Thyroid gland (tissue), 4 donors: ENCODE data around the gene CSNK2A2. TPM values are rescaled to one million over a fixed set of nuclear protein-coding genes. Genes with fewer than 3 reads are reported as not detected.
A peak's percentile ranks its signal among the peaks of the same experiment; 100 is the strongest.

Source experiments
- DNase-seq, 2 donors: peaks; one replicate each; pipeline ENCODE4 v3.0.0-alpha.2; 2019
- H3K27ac ChIP-seq, 3 donors: fragments of 200-600 bp; sonication (generic); 1 replicate in 2 of 3; 2 replicates in 1 of 3; pipeline ENCODE4 v1.5.1; 2016 to 2019; ENCODE audit warnings: mild to moderate bottlenecking in 1 of 3, moderate library complexity in 1 of 3
- H3K27me3 ChIP-seq: fragments of 200-600 bp; sonication (generic); one replicate; pipeline ENCODE4 v1.5.1; 2019
- H3K36me3 ChIP-seq, 2 donors: fragments of 200-600 bp; sonication (generic); one replicate each; pipeline ENCODE4 v1.5.1; 2016 to 2019
- H3K4me1 ChIP-seq, 2 donors: fragments of 200-600 bp; sonication (generic); one replicate each; pipeline ENCODE4 v1.5.1; 2017 to 2019
- H3K4me3 ChIP-seq, 3 donors: fragments of 200-600 bp; sonication (generic); replicated peaks in 1 of 3; 1 replicate in 2 of 3; 2 replicates in 1 of 3; pipeline ENCODE4 v1.5.1; 2016; ENCODE audit warnings: mild to moderate bottlenecking in 1 of 3
- H3K9me3 ChIP-seq: fragments of 200-600 bp; sonication (generic); one replicate; pipeline ENCODE4 v1.5.1; 2017
- CTCF ChIP-seq, 6 experiments: fragments of 200-600 bp in 3 of 6; fragments of 450-650 bp in 3 of 6; sonication (generic) in 3 of 6; IDR thresholded peaks; one replicate each; pipeline ENCODE4 v1.5.1; 2016 to 2019; ENCODE audit warnings: antibody characterized with exemption in 6 of 6, mild to moderate bottlenecking in 2 of 6, inconsistent platforms in 1 of 6, moderate library complexity in 1 of 6
- POLR2A ChIP-seq, 2 donors: fragments of 450-650 bp; IDR thresholded peaks; one replicate each; pipeline ENCODE4 v1.6.1; 2017; ENCODE audit warnings: antibody characterized with exemption in 2 of 2, mild to moderate bottlenecking in 2 of 2, moderate library complexity in 1 of 2
- WGBS, 2 donors: methylation state at CpG; one replicate each; pipeline ENCODE4 v1.1.5; 2017; 5-methylcytosine and 5-hydroxymethylcytosine counted together
- intact Hi-C: fragments of 100-400 bp; cut with DNase I; formaldehyde crosslinking; loops from one replicate; pipeline ENCODE4 v1.15.1; 2023
- total RNA-seq, 4 donors: library from RNA; depleted of rRNA; stranded (reverse); fragments of >200 nt; gene quantifications; one replicate each; pipeline ENCODE4 v1.2.3, GENCODE V29; 2016

CSNK2A2 gene
- total RNA-seq, 4 donors from 2014 or later = 26.0 to 41.0 (median 33.9) TPM

- TF ChIP-seq CTCF (IDR thresholded peaks at IDR 0.05) (peak in 4 of 6 experiments; percentile 14 to 53 (median 39)), POLR2A (IDR thresholded peaks at IDR 0.05) (no peak)
- Histone ChIP-seq H3K4me1 (peaks cover 35 to 36% of the 10 kb centered on the region in 2 donors), H3K27me3 (no peaks in the 10 kb centered on the region), H3K36me3 (no peaks in the 10 kb centered on the region), H3K9me3 (no peaks in the 10 kb centered on the region), H3K27ac (peak overlapping the region; percentile 10 to 43 (median 38)), H3K4me3 (no peak overlapping the region)
- peak in 1 of 2 donors; percentile 13 for DNase-seq
- WGBS, 2 donors = 9 to 12% methylated on average over 7 of the region's 7 CpGs
- intact Hi-C loops = no loop called here
Measured at GRCh38 chr16:58127033-58127556, 70.8 kb downstream of the CSNK2A2 start.

GRCh38 chr16:58126451-58126961 lies 71.4 kb downstream of the CSNK2A2 start:
- TF ChIP-seq CTCF (IDR thresholded peaks at IDR 0.05) = no peak
- H3K4me3 ChIP-seq = no peak overlapping the region
- no peak for DNase-seq
- no peaks in the 10 kb centered on the region for H3K27me3 ChIP-seq
- no peaks in the 10 kb centered on the region for H3K9me3 ChIP-seq
- H3K4me1 ChIP-seq = peaks cover 41 to 42% of the 10 kb centered on the region in 2 donors
- WGBS, 2 donors = 56 to 62% methylated on average over 4 of the region's 4 CpGs
- intact Hi-C loops = no loop called here
- H3K36me3 ChIP-seq = no peaks in the 10 kb centered on the region
- H3K27ac ChIP-seq = peak overlapping the region; percentile 10 to 38 (median 19)

GRCh38 chr16:58125781-58126335 lies 72.0 kb downstream of the CSNK2A2 start:
- H3K9me3 ChIP-seq = no peaks in the 10 kb centered on the region
- H3K36me3 ChIP-seq = no peaks in the 10 kb centered on the region
- no peak for DNase-seq
- intact Hi-C loops = no loop called here
- WGBS, 2 donors = 73 to 77% methylated on average over 10 of the region's 10 CpGs
- TF ChIP-seq CTCF (IDR thresholded peaks at IDR 0.05) = no peak
- H3K27ac ChIP-seq = peak overlapping the region in 1 of 3 donors; percentile 10
- no peaks in the 10 kb centered on the region for H3K27me3 ChIP-seq
- H3K4me3 ChIP-seq = no peak overlapping the region
- peaks cover 48% of the 10 kb centered on the region in 2 donors for H3K4me1 ChIP-seq

- H3K4me1 ChIP-seq = peaks cover 56% of the 10 kb centered on the region in 2 donors
- H3K27me3 ChIP-seq = no peaks in the 10 kb centered on the region
- intact Hi-C loops = no loop called here
- no peak for DNase-seq
- TF ChIP-seq CTCF (IDR thresholded peaks at IDR 0.05) (no peak), POLR2A (IDR thresholded peaks at IDR 0.05) (no peak)
- H3K27ac ChIP-seq = no peak overlapping the region
- H3K36me3 ChIP-seq = no peaks in the 10 kb centered on the region
- 87 to 89% methylated on average over 4 of the region's 4 CpGs for WGBS, 2 donors
- no peak overlapping the region for H3K4me3 ChIP-seq
- no peaks in the 10 kb centered on the region for H3K9me3 ChIP-seq
Measured at GRCh38 chr16:58125041-58125440, 72.9 kb downstream of the CSNK2A2 start.

GRCh38 chr16:58124601-58124915 lies 73.3 kb downstream of the CSNK2A2 start:
- 9 to 16% methylated on average over 1 of the region's 1 CpG for WGBS, 2 donors
- Histone ChIP-seq H3K27me3 (no peaks in the 10 kb centered on the region), H3K27ac (no peak overlapping the region), H3K9me3 (no peaks in the 10 kb centered on the region), H3K4me3 (no peak overlapping the region), H3K36me3 (no peaks in the 10 kb centered on the region), H3K4me1 (peaks cover 57 to 61% of the 10 kb centered on the region in 2 donors)
- DNase-seq = peak in 1 of 2 donors; percentile 14
- TF ChIP-seq POLR2A (IDR thresholded peaks at IDR 0.05) (no peak), CTCF (IDR thresholded peaks at IDR 0.05) (no peak)
- intact Hi-C loops = loop anchor here (5.0 kb wide), 1 partner anchor 102 kb away; no protein-coding TSS in a partner anchor
